ENCODE data around the gene MAP4K4. TPM values are rescaled to one million over a fixed set of nuclear protein-coding genes. Genes with fewer than 3 reads are reported as not detected.

MAP4K4 gene
- total RNA-seq, 2 experiments from 2014 or later: 67.2 to 181 TPM

DNA sequence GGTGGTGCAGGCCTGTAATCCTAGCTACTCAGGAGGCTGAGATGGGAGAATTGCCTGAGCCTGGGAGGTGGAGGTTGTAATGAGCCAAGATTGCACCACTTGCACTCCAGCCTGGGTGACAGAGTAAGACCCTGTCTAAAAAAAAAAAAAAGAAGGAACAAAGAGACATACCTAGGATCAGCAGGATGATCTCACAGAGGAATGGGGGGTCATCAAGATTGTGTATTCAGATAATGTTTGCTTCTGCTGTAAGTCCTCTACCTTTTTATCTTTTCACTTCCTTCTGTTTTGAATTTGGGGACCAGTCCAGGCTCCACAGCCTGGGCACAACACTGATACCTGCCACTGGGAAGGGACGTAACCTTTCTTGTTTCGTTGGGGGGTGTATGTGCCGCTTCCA, 53.2 kb downstream of the MAP4K4 start:
- Histone ChIP-seq H3K4me3 (ENCODE audit: low read depth, low read length, poor library complexity, severe bottlenecking) (peak overlapping the region; percentile 54), H3K4me1 (ENCODE audit: insufficient read depth, low read length, poor library complexity, severe bottlenecking) (peaks cover 61% of the 10 kb centered on the region), H3K36me3 (ENCODE audit: insufficient read depth, low read length) (peaks cover 11% of the 10 kb centered on the region), H2AFZ (ENCODE audit: low read length) (no peak overlapping the region), H3K4me2 (ENCODE audit: low read length) (peak overlapping the region; percentile 76), H3K9me3 (ENCODE audit: low read length) (no peaks in the 10 kb centered on the region), H3K79me2 (ENCODE audit: insufficient read depth, low read depth, low read length) (peaks cover 82% of the 10 kb centered on the region), H3K27ac (ENCODE audit: low read depth, low read length, poor library complexity, severe bottlenecking) (peak overlapping the region; percentile 91), H4K20me1 (ENCODE audit: insufficient read depth, low read length) (peaks cover 30% of the 10 kb centered on the region), H3K9me2 (ENCODE audit: insufficient read depth, low read length) (no peaks in the 10 kb centered on the region)
- POLR2A ChIA-PET: interaction anchor here (0.7 kb wide), 1 partner anchor 74 kb away, joined by 6 read pairs; no protein-coding TSS in a partner anchor
- TF ChIP-seq EZH2phosphoT487 (IDR thresholded peaks at IDR 0.05; ENCODE audit: borderline replicate concordance, low read depth, low read length): no peak
- TF ChIP-seq, protein P1, sequence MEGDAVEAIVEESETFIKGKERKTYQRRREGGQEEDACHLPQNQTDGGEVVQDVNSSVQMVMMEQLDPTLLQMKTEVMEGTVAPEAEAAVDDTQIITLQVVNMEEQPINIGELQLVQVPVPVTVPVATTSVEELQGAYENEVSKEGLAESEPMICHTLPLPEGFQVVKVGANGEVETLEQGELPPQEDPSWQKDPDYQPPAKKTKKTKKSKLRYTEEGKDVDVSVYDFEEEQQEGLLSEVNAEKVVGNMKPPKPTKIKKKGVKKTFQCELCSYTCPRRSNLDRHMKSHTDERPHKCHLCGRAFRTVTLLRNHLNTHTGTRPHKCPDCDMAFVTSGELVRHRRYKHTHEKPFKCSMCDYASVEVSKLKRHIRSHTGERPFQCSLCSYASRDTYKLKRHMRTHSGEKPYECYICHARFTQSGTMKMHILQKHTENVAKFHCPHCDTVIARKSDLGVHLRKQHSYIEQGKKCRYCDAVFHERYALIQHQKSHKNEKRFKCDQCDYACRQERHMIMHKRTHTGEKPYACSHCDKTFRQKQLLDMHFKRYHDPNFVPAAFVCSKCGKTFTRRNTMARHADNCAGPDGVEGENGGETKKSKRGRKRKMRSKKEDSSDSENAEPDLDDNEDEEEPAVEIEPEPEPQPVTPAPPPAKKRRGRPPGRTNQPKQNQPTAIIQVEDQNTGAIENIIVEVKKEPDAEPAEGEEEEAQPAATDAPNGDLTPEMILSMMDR (conservative IDR thresholded peaks at IDR 0.05; ENCODE audit: low read length): no peak
- intact Hi-C loops (cut with micrococcal nuclease; ENCODE audit: unreplicated experiment): no loop called here
- CTCF ChIA-PET (ENCODE audit: unreplicated experiment): no interaction called here
- no peak for DNase-seq (ENCODE audit: low spot score)
- no TSS peak for BruUV-seq (replicated peaks)

DNA sequence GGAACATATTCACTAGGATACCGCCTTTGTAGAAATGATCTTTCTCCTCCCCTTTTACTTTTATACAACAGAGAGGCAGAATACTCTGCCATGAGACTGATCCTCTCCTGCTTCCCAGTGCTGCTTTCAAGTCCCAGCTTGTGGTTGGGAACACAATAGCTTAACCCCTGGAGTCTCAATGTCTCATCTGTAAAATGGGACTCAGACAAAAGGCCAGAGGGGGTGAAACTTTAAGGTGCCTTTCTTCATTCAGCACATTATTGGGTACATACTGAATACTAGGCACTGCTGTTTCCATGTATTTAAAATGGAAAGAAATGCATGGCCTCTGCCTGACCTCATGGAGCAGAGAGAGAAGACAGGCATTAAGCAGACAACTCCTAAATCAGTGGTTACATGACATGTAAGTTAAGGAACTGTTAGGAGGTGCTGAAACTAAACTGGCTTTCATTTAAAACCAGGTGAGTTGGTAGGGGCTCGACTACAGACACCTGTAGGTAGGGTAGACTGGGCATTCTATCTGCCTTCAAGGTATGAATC, 53.8 kb downstream of the MAP4K4 start:
- ChIA-PET CTCF (ENCODE audit: unreplicated experiment) (no interaction called here), POLR2A (interaction anchor here (0.6 to 2.6 kb wide), 5 partner anchors 19 to 52 kb away, joined by 3 to 19 read pairs (median 4); no protein-coding TSS in a partner anchor)
- Histone ChIP-seq H2AFZ (ENCODE audit: low read length) (no peak overlapping the region), H3K4me2 (ENCODE audit: low read length) (peak overlapping the region; percentile 76), H3K79me2 (ENCODE audit: insufficient read depth, low read depth, low read length) (peaks cover 81% of the 10 kb centered on the region), H3K9me2 (ENCODE audit: insufficient read depth, low read length) (no peaks in the 10 kb centered on the region), H3K36me3 (ENCODE audit: insufficient read depth, low read length) (peaks cover 11% of the 10 kb centered on the region), H4K20me1 (ENCODE audit: insufficient read depth, low read length) (peaks cover 30% of the 10 kb centered on the region), H3K4me3 (ENCODE audit: low read depth, low read length, poor library complexity, severe bottlenecking) (peak overlapping the region; percentile 54), H3K4me1 (ENCODE audit: insufficient read depth, low read length, poor library complexity, severe bottlenecking) (peaks cover 61% of the 10 kb centered on the region), H3K27ac (ENCODE audit: low read depth, low read length, poor library complexity, severe bottlenecking) (peak overlapping the region; percentile 91), H3K9me3 (ENCODE audit: low read length) (no peaks in the 10 kb centered on the region)
- intact Hi-C loops (cut with micrococcal nuclease; ENCODE audit: unreplicated experiment): no loop called here
- no peak for DNase-seq (ENCODE audit: low spot score)
- TF ChIP-seq EZH2phosphoT487 (IDR thresholded peaks at IDR 0.05; ENCODE audit: borderline replicate concordance, low read depth, low read length): no peak
- TF ChIP-seq, protein P1 (conservative IDR thresholded peaks at IDR 0.05; ENCODE audit: low read length): no peak
- no TSS peak for BruUV-seq (replicated peaks)
